Tibial nerve (tissue), 4 donors: Measurements from ENCODE around the gene UBXN4.

Source experiments
- EP300 ChIP-seq, 2 donors: sonication (generic); formaldehyde crosslinking; IDR thresholded peaks; one replicate each; pipeline ENCODE4 v1.6.1; 2017; ENCODE audit warnings: antibody characterized with exemption in 2 of 2, mild to moderate bottlenecking in 1 of 2
- POLR2A ChIP-seq, 2 donors: fragments of 450-650 bp; IDR thresholded peaks; one replicate each; pipeline ENCODE4 v1.6.1; 2017; ENCODE audit warnings: antibody characterized with exemption in 2 of 2, mild to moderate bottlenecking in 2 of 2, moderate library complexity in 2 of 2
- TF ChIP-seq, protein P1 (sequence below), 5 experiments: fragments of 200-600 bp in 3 of 5; fragments of 450-650 bp in 2 of 5; sonication (generic) in 3 of 5; IDR thresholded peaks; one replicate each; pipeline ENCODE4 v1.5.1; 2016 to 2019; ENCODE audit warnings: antibody characterized with exemption in 5 of 5, mild to moderate bottlenecking in 3 of 5, moderate library complexity in 2 of 5

DNA sequence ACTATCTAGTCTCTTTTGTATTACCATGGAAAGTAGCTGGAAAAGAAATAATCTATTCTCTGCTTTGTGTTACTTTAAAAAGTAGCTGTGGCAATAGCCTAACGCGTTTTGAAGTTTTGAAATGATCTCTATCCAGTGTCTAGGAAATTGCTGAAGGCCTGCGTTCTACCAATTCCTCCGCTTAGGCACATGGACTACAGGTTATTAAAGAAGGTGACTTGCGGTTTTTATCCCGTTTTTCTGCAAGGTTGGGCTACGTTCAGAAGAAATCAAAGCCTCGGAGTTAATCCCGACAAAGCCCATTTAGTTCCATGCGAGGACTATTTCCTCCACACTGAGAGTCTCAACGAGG is 636 bp upstream of the UBXN4 start:
- TF ChIP-seq POLR2A (IDR thresholded peaks at IDR 0.05) (no peak), EP300 (IDR thresholded peaks at IDR 0.05) (no peak)
- TF ChIP-seq, protein P1, sequence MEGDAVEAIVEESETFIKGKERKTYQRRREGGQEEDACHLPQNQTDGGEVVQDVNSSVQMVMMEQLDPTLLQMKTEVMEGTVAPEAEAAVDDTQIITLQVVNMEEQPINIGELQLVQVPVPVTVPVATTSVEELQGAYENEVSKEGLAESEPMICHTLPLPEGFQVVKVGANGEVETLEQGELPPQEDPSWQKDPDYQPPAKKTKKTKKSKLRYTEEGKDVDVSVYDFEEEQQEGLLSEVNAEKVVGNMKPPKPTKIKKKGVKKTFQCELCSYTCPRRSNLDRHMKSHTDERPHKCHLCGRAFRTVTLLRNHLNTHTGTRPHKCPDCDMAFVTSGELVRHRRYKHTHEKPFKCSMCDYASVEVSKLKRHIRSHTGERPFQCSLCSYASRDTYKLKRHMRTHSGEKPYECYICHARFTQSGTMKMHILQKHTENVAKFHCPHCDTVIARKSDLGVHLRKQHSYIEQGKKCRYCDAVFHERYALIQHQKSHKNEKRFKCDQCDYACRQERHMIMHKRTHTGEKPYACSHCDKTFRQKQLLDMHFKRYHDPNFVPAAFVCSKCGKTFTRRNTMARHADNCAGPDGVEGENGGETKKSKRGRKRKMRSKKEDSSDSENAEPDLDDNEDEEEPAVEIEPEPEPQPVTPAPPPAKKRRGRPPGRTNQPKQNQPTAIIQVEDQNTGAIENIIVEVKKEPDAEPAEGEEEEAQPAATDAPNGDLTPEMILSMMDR (IDR thresholded peaks at IDR 0.05) = no peak
